PC-3 (cell line): ENCODE data around the gene HS3ST4.

Experiments
- CTCF ChIP-seq: fragments of 300-600 bp; sonication (generic); conservative IDR thresholded peaks from 2 replicates; pipeline ENCODE4 v1.5.1; 2017; ENCODE audit warnings: antibody characterized with exemption, low read depth, mild to moderate bottlenecking, low read length
- EZH2 ChIP-seq: fragments of 300-600 bp; sonication (generic); IDR thresholded peaks from one replicate; pipeline ENCODE4 v1.6.1; 2017; ENCODE audit warnings: antibody characterized with exemption, mild to moderate bottlenecking, low read length; ENCODE audit not compliant: unreplicated experiment
- EZH2phosphoT487 ChIP-seq: fragments of 300-600 bp; sonication (generic); IDR thresholded peaks from 2 replicates; pipeline ENCODE4 v1.6.1; 2018; ENCODE audit warnings: mild to moderate bottlenecking, antibody characterized with exemption, low read length, borderline replicate concordance

GRCh38 chr16:25914357-25914962 lies 222.7 kb downstream of the HS3ST4 start:
- no peak for TF ChIP-seq CTCF
- TF ChIP-seq EZH2phosphoT487 = no peak
- TF ChIP-seq EZH2 = no peak
